Measurements from ENCODE around the gene B3GNT9. TPM values are rescaled to one million over a fixed set of nuclear protein-coding genes. Genes with fewer than 3 reads are reported as not detected.
A peak's percentile ranks its signal among the peaks of the same experiment; 100 is the strongest.

The B3GNT9 gene
- polyA plus RNA-seq, 2 of the 4 experiments (the other 2 are of a cell fraction), result 6.8 to 9.3 TPM

DNA sequence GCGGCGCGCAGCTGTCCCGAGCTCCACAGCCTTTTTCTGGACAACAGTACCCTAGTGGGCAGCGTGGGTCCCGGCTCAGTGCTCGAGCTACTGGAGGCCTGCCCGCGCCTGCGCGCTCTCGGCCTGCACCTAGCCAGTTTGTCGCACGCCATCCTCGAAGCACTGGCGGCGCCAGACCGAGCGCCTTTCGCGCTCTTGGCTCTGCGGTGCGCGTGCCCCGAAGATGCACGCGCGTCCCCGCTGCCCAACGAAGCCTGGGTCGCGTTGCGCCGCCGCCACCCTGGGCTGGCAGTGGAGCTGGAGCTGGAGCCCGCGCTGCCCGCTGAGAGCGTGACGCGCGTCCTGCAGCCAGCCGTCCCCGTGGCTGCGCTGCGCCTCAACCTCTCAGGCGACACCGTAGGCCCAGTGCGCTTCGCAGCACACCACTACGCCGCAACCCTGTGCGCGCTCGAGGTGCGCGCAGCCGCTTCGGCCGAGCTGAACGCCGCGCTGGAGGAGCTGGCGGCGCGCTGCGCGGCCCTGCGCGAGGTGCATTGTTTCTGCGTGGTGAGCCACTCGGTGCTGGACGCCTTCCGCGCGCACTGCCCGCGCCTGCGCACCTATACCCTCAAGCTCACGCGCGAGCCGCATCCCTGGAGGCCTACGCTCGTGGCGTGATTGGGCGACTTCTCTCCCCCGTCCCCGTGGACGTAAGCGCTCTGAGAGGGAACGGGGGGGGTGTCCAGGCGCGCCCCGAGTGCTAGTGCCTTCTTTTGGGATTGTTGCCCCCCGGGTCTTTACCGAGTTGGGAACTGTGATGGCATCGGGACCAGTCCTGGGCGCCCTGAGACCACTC lies 12.6 kb upstream of the B3GNT9 start:
- H3K4me3 ChIP-seq, result no peak overlapping the region
- H3K9me3 ChIP-seq, result no peaks in the 10 kb centered on the region
- no peak overlapping the region for H3K4me2 ChIP-seq
- DNase-seq (ENCODE audit: low read depth in 1 of 2, low spot score in 1 of 2), result no peak
- TF ChIP-seq RARB (CRISPR knock-in tag; IDR thresholded peaks at IDR 0.05) (no peak), CBX2 (IDR thresholded peaks at IDR 0.05; ENCODE audit: borderline replicate concordance, low read depth) (no peak), FOSB (CRISPR knock-in tag; IDR thresholded peaks at IDR 0.05) (no peak), EP300 (IDR thresholded peaks at IDR 0.05) (no peak), ZNF302 (CRISPR knock-in tag; IDR thresholded peaks at IDR 0.05) (no peak), BHLHE40 (IDR thresholded peaks at IDR 0.05; ENCODE audit: low read depth, low read length) (no peak), SREBF2 (IDR thresholded peaks at IDR 0.05) (no peak), TFCP2L1 (CRISPR knock-in tag; IDR thresholded peaks at IDR 0.05) (no peak), ESRRA (IDR thresholded peaks at IDR 0.05; ENCODE audit: borderline replicate concordance, low read length) (no peak), ZC3H11A (IDR thresholded peaks at IDR 0.05) (no peak), KDM1A (IDR thresholded peaks at IDR 0.05; ENCODE audit: low read depth) (no peak), MAFK (IDR thresholded peaks at IDR 0.05; ENCODE audit: partially characterized antibody) (no peak), HEYL (CRISPR knock-in tag; IDR thresholded peaks at IDR 0.05) (no peak)
- TF ChIP-seq, protein P1, sequence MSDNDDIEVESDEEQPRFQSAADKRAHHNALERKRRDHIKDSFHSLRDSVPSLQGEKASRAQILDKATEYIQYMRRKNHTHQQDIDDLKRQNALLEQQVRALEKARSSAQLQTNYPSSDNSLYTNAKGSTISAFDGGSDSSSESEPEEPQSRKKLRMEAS (IDR thresholded peaks at IDR 0.05), result no peak
- TF ChIP-seq, protein P2, sequence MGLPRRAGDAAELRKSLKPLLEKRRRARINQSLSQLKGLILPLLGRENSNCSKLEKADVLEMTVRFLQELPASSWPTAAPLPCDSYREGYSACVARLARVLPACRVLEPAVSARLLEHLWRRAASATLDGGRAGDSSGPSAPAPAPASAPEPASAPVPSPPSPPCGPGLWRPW (IDR thresholded peaks at IDR 0.05), result no peak
- TF ChIP-seq, protein P3, sequence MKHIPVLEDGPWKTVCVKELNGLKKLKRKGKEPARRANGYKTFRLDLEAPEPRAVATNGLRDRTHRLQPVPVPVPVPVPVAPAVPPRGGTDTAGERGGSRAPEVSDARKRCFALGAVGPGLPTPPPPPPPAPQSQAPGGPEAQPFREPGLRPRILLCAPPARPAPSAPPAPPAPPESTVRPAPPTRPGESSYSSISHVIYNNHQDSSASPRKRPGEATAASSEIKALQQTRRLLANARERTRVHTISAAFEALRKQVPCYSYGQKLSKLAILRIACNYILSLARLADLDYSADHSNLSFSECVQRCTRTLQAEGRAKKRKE (CRISPR knock-in tag; IDR thresholded peaks at IDR 0.05; ENCODE audit: low read depth), result no peak
- TF ChIP-seq, protein P4, sequence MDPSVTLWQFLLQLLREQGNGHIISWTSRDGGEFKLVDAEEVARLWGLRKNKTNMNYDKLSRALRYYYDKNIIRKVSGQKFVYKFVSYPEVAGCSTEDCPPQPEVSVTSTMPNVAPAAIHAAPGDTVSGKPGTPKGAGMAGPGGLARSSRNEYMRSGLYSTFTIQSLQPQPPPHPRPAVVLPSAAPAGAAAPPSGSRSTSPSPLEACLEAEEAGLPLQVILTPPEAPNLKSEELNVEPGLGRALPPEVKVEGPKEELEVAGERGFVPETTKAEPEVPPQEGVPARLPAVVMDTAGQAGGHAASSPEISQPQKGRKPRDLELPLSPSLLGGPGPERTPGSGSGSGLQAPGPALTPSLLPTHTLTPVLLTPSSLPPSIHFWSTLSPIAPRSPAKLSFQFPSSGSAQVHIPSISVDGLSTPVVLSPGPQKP (IDR thresholded peaks at IDR 0.05; ENCODE audit: low read depth, low read length), result no peak
- TF ChIP-seq, protein P5, sequence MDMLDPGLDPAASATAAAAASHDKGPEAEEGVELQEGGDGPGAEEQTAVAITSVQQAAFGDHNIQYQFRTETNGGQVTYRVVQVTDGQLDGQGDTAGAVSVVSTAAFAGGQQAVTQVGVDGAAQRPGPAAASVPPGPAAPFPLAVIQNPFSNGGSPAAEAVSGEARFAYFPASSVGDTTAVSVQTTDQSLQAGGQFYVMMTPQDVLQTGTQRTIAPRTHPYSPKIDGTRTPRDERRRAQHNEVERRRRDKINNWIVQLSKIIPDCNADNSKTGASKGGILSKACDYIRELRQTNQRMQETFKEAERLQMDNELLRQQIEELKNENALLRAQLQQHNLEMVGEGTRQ (IDR thresholded peaks at IDR 0.05), result no peak
- TF ChIP-seq, protein P6, sequence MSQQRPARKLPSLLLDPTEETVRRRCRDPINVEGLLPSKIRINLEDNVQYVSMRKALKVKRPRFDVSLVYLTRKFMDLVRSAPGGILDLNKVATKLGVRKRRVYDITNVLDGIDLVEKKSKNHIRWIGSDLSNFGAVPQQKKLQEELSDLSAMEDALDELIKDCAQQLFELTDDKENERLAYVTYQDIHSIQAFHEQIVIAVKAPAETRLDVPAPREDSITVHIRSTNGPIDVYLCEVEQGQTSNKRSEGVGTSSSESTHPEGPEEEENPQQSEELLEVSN (IDR thresholded peaks at IDR 0.05; ENCODE audit: borderline replicate concordance, low read depth), result no peak
- no peak overlapping the region for H3K27ac ChIP-seq
- ChIA-PET POLR2A (no interaction called here), CTCF (interaction anchor here (1.5 to 20.5 kb wide), 6 partner anchors 5 to 186 kb away, joined by 4 to 314 read pairs (median 20); partner anchors contain the start of genes B3GNT9, FBXL8, HSF4 and NOL3)
- 97% methylated on average over 99 of the region's 99 CpGs for WGBS (ENCODE audit: missing lambda C conversion rate)
- no peak for ATAC-seq
- H3K4me1 ChIP-seq, result peaks cover 10% of the 10 kb centered on the region; the same call in 2 of the 3 replicates
- no peak for FAIRE-seq

DNA sequence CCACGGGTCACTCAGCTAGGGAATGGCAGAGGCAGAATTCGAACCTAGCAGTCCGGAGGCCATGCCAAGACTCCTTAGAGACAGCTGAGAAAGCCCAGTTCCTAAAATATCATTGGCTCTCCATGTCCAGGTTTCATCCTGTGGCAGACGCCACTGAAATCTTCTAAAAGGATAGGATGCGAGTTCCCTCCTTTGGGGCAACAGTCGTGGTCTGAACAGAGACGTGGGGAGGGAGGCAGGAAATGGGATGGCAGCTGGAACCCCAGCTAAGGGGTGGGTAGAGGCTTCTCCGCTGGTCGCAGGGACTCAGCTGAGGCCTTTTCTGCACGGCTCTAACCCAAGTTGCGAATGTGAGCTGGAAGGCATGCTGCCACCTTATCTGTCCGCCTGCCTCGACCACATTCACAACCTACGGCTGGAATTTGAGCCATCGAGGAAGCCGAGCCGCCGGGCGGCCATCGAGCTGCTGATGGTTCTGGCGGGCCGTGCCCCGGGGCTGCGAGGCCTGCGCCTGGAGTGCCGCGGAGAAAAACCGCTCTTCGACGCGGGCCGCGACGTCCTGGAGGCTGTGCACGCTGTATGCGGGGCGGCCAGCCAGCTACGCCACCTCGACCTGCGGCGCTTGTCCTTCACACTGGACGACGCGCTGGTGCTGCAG lies 11.8 kb upstream of the B3GNT9 start:
- ChIA-PET CTCF (interaction anchor here (0.7 to 20.5 kb wide), 9 partner anchors 6 to 303 kb away, joined by 3 to 314 read pairs (median 7); partner anchors contain the start of genes B3GNT9, FBXL8, HSF4 and NOL3), POLR2A (no interaction called here)
- DNase-seq (ENCODE audit: low read depth in 1 of 2, low spot score in 1 of 2) (no peak), ATAC-seq (no peak), FAIRE-seq (no peak)
- no peak for TF ChIP-seq EHMT2 (IDR thresholded peaks at IDR 0.05; ENCODE audit: low read depth)
- no peak for TF ChIP-seq CHD4 (IDR thresholded peaks at IDR 0.05; ENCODE audit: borderline replicate concordance)
- TF ChIP-seq, protein P7, sequence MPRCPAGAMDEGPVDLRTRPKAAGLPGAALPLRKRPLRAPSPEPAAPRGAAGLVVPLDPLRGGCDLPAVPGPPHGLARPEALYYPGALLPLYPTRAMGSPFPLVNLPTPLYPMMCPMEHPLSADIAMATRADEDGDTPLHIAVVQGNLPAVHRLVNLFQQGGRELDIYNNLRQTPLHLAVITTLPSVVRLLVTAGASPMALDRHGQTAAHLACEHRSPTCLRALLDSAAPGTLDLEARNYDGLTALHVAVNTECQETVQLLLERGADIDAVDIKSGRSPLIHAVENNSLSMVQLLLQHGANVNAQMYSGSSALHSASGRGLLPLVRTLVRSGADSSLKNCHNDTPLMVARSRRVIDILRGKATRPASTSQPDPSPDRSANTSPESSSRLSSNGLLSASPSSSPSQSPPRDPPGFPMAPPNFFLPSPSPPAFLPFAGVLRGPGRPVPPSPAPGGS (IDR thresholded peaks at IDR 0.05), result no peak
- TF ChIP-seq HOXB13 (CRISPR knock-in tag; IDR thresholded peaks at IDR 0.05; ENCODE audit: low read depth), result no peak
- TF ChIP-seq RFX5 (IDR thresholded peaks at IDR 0.05), result peak; percentile 96
- Histone ChIP-seq H3K4me3 (no peak overlapping the region), H3K4me2 (no peak overlapping the region), H3K4me1 (peaks cover 10% of the 10 kb centered on the region; the same call in 2 of the 3 replicates), H3K9me3 (no peaks in the 10 kb centered on the region), H3K27ac (no peak overlapping the region)
- WGBS (ENCODE audit: missing lambda C conversion rate), result 94% methylated on average over 44 of the region's 44 CpGs
